SIG-M5 treated with dmso at 0.1 percent for 504 hours (cell line): ENCODE measurements around the gene GSK3A.
"Not testable (repeated sequence)": the region's sequence is repeated elsewhere in the genome, so short reads cannot be mapped to it uniquely, and the experiment has no call there.

Experiments used
- DNase-seq: peaks from one replicate; lab custom pipeline; 2025; ENCODE audit not compliant: unreplicated experiment; lab: John Stamatoyannopoulos, UW

The GSK3A gene

GRCh38 chr19:42268704-42269477 is 26.5 kb upstream of the GSK3A start, which contains the start of gene CIC:
TSS of gene CIC (plus strand) at chr19:42269252. CDS start at chr19:42271784, 2,532 bp downstream.
- peak; percentile 100 for DNase-seq

- peak; percentile 99 for DNase-seq
These were observed 25.8 kb upstream of the GSK3A start for GRCh38 chr19:42268142-42268703.

- DNase-seq, result no peak
These were observed 25.3 kb upstream of the GSK3A start for GRCh38 chr19:42267644-42268141.

- not testable (repeated sequence) for DNase-seq
These were observed 24.7 kb upstream of the GSK3A start for GRCh38 chr19:42266928-42267603.

GRCh38 chr19:42266105-42266504 is 23.7 kb upstream of the GSK3A start:
- not testable (repeated sequence) for DNase-seq

- no peak for DNase-seq
These were observed 19.4 kb upstream of the GSK3A start for GRCh38 chr19:42261763-42262162.

- DNase-seq, result not testable (repeated sequence)
These were observed 15.4 kb upstream of the GSK3A start for GRCh38 chr19:42257842-42258241.

- DNase-seq, result peak; percentile 27
These were observed 13.7 kb upstream of the GSK3A start for GRCh38 chr19:42255766-42256745.

GRCh38 chr19:42254850-42255765 is 12.7 kb upstream of the GSK3A start, which contains the start of gene ERF:
TSS of gene ERF (minus strand) at chr19:42255128. CDS start at chr19:42254999, 129 bp downstream.
- DNase-seq, result peak; percentile 74

GRCh38 chr19:42254089-42254849 is 11.9 kb upstream of the GSK3A start:
- peak; percentile 49 for DNase-seq

GRCh38 chr19:42253245-42254088 is 11.1 kb upstream of the GSK3A start:
- DNase-seq, result peak; percentile 68

GRCh38 chr19:42252365-42253244 is 10.2 kb upstream of the GSK3A start:
- DNase-seq, result peak; percentile 37

- no peak for DNase-seq
These were observed 9.4 kb upstream of the GSK3A start for GRCh38 chr19:42251572-42252358.

GRCh38 chr19:42250666-42251531 is 8.5 kb upstream of the GSK3A start:
- DNase-seq, result no peak

GRCh38 chr19:42250183-42250665 is 7.8 kb upstream of the GSK3A start:
- no peak for DNase-seq
